Activated gamma-delta T cell (primary cell): Measurements from ENCODE around the gene PUM2.

Experiments
- DNase-seq: peaks from one replicate; lab custom pipeline; 2025; lab: John Stamatoyannopoulos, UW

Gene PUM2

DNA sequence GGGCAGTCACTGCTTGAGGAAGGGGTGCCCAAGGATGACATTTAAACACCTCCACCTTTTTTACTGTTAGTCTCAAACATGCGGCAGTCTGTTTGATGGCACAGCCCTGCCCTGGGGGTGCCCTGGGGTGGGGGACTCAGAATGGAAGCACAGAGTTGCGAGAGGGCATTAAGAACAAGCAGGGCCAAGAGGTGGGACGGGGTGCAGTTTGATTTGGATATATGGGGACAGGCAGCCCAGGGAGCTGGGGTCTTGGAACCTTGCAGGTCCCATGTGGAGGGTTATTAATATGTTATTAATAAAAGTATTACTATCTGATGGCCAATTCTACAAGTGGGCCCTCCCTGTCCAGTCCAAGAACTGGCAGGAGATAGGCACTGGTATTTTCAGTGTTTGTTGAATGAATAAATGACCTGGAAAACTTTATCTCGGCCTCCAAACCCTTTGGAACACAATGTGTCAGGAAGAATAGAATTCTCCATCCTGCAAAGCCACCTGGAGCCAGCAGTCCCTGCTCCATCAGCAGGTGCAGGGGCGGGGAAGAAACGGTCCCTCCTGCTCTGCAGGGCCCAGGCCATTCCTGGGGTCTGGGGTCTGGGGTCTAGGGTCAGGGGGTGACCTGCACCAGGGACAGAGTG, 150.9 kb downstream of the PUM2 start:
- DNase-seq = no peak

GRCh38 chr2:20198796-20199632, 151.6 kb downstream of the PUM2 start:
- DNase-seq = no peak
